Measurements from ENCODE around the gene AP5Z1.

DNA sequence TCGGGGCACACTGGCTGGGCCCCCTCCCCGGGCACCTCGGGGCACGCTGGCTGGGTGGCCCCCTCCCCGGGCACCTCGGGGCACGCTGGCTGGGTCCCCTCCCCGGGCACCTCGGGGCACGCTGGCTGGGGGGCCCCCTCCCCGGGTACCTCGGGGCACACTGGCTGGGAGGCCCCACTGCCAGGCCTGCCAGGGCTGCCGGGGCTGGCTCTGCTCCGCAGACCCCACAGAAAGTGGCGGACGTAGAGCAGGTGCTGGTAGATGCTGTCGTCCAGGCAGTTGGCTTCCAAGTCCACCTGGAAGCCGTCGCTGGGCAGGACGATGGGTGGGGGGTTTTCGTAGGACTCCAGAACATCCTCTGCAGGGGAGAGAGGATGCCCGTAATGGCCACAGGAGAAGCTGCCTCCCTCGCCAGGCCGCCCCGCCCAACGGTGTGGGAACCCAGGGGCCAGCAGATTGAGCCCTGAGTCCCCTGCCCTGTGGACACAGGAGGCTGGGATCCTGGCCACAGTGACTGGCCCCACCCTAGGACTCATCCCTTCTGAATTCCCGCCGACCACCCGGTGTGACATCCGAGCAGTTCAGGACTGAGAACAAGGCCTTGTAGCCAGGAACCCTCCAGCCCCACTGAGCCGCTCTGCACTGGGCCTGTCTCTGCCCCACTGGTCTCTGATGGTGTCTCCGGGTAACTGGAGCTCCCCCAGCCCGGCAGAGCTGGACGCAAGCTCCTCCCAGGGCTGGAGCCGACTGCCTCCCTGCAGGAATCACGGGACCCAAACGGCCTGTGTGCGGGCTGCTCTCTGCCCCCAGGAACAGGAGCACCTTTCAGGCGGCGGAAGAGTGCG, 28.2 kb downstream of the AP5Z1 start:
- TF ChIP-seq, protein P1, sequence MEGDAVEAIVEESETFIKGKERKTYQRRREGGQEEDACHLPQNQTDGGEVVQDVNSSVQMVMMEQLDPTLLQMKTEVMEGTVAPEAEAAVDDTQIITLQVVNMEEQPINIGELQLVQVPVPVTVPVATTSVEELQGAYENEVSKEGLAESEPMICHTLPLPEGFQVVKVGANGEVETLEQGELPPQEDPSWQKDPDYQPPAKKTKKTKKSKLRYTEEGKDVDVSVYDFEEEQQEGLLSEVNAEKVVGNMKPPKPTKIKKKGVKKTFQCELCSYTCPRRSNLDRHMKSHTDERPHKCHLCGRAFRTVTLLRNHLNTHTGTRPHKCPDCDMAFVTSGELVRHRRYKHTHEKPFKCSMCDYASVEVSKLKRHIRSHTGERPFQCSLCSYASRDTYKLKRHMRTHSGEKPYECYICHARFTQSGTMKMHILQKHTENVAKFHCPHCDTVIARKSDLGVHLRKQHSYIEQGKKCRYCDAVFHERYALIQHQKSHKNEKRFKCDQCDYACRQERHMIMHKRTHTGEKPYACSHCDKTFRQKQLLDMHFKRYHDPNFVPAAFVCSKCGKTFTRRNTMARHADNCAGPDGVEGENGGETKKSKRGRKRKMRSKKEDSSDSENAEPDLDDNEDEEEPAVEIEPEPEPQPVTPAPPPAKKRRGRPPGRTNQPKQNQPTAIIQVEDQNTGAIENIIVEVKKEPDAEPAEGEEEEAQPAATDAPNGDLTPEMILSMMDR (conservative IDR thresholded peaks at IDR 0.05; ENCODE audit: low read length), result no peak
- no peak for TF ChIP-seq EZH2phosphoT487 (IDR thresholded peaks at IDR 0.05; ENCODE audit: borderline replicate concordance, low read depth, low read length)
